PFSK-1 (cell line): ENCODE measurements around the gene HTR5A.

Experiments used
- FOXP2 ChIP-seq: optimal IDR thresholded peaks from 2 replicates; pipeline ENCODE3; 2011; ENCODE audit warnings: borderline replicate concordance, control low read depth, inconsistent platforms; ENCODE audit not compliant: insufficient read depth; ENCODE audit errors: extremely low read length, extremely low read depth
- POLR2AphosphoS5 ChIP-seq: IDR thresholded peaks from 2 replicates; pipeline ENCODE4 v1.6.1; 2012; ENCODE audit warnings: low read depth, mild to moderate bottlenecking, control low read depth, low read length, moderate library complexity
- SIN3A ChIP-seq: IDR thresholded peaks from 2 replicates; pipeline ENCODE4 v1.6.1; 2012; ENCODE audit warnings: mild to moderate bottlenecking, low read length, moderate library complexity, borderline replicate concordance; ENCODE audit not compliant: insufficient read depth
- TAF1 ChIP-seq: IDR thresholded peaks from 2 replicates; pipeline ENCODE4 v1.6.1; 2012; ENCODE audit warnings: low read length, control low read depth, borderline replicate concordance; ENCODE audit not compliant: insufficient read depth
- TF ChIP-seq, protein P1 (sequence below), 2 experiments: IDR thresholded peaks; 2 replicates each; pipeline versions ENCODE4 v1.6.1 to v1.8.0; 2011 to 2012; ENCODE audit warnings: low read depth in 2 of 2, low read length in 2 of 2, control low read depth in 1 of 2, inconsistent platforms in 1 of 2, mild to moderate bottlenecking in 1 of 2, moderate library complexity in 1 of 2; ENCODE audit not compliant: insufficient read depth in 1 of 2

The HTR5A gene

DNA sequence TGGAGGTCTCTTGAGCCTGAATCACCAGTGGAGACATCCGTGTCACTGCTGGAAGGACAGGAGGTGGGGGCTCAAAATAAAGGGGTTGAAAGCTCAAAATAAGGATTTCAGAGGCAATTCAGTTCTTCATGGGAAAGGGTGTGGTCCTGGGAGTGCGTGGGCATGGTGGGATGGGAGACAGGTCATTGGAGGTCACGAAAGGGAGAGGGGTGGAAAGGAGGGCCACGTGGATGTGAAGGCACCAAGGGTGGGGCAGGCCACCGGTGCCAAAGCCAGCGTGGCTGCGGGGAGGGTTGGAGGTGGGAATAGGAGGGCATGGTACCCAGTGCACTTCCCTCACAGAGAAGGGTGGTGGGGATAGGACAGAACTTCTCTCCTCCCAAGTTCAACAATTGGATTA is 59.7 kb downstream of the HTR5A start:
- no peak for TF ChIP-seq FOXP2
- TF ChIP-seq POLR2AphosphoS5, result no peak
- TF ChIP-seq SIN3A, result no peak
- TF ChIP-seq TAF1, result no peak
- TF ChIP-seq, protein P1, sequence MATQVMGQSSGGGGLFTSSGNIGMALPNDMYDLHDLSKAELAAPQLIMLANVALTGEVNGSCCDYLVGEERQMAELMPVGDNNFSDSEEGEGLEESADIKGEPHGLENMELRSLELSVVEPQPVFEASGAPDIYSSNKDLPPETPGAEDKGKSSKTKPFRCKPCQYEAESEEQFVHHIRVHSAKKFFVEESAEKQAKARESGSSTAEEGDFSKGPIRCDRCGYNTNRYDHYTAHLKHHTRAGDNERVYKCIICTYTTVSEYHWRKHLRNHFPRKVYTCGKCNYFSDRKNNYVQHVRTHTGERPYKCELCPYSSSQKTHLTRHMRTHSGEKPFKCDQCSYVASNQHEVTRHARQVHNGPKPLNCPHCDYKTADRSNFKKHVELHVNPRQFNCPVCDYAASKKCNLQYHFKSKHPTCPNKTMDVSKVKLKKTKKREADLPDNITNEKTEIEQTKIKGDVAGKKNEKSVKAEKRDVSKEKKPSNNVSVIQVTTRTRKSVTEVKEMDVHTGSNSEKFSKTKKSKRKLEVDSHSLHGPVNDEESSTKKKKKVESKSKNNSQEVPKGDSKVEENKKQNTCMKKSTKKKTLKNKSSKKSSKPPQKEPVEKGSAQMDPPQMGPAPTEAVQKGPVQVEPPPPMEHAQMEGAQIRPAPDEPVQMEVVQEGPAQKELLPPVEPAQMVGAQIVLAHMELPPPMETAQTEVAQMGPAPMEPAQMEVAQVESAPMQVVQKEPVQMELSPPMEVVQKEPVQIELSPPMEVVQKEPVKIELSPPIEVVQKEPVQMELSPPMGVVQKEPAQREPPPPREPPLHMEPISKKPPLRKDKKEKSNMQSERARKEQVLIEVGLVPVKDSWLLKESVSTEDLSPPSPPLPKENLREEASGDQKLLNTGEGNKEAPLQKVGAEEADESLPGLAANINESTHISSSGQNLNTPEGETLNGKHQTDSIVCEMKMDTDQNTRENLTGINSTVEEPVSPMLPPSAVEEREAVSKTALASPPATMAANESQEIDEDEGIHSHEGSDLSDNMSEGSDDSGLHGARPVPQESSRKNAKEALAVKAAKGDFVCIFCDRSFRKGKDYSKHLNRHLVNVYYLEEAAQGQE (IDR thresholded peaks at IDR 0.05; ENCODE audit: insufficient read depth in 1 of 2, low read depth in 2 of 2, low read length in 2 of 2), result no peak

GRCh38 chr7:155130493-155130892 is 60.4 kb downstream of the HTR5A start:
- TF ChIP-seq TAF1 (no peak), POLR2AphosphoS5 (no peak), SIN3A (no peak), FOXP2 (no peak)
- TF ChIP-seq, protein P1 (IDR thresholded peaks at IDR 0.05; ENCODE audit: insufficient read depth in 1 of 2, low read depth in 2 of 2, low read length in 2 of 2), result no peak

DNA sequence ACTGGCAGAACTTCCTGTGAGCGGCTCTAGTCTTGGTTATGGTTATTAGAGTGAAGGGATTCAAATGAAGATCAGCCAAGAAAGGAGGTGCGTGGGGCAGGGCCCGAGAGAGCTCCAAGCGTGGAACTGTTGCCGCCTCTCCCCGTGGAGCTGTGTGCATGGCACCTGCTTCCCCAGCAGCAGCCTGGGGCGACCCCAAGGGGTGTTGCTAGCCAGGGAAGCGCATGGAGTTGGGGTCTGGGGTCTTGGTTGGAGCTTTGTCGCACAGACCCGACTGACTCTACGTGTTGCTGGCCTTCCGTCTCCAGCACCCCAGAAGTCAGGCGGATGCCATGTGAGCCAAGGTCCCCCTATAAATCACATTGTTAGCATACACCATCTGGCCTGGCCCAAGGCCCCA is 61.0 kb downstream of the HTR5A start:
- TF ChIP-seq POLR2AphosphoS5 (no peak), TAF1 (no peak), SIN3A (no peak), FOXP2 (no peak)
- TF ChIP-seq, protein P1 (IDR thresholded peaks at IDR 0.05; ENCODE audit: insufficient read depth in 1 of 2, low read depth in 2 of 2, low read length in 2 of 2), result no peak

DNA sequence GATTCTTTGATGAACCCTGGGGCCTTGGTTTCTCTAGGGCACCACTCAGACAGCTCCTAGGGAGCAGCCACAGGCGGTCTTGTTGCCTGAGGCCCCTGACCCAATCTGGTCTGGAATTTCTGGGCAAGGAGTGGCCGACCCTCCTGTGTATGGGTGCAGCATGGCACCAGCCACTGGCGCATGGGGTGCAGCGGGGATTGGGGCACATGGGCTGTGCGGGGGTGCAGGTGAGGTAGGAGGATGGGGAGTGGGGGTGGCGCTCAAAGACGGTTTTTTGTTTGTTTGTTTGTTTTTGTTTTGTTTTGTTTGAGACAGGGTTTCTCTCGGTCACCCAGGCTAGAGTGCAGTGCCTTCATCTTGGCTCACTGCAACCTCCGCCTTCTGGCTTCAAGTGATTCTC is 62.3 kb downstream of the HTR5A start:
- TF ChIP-seq FOXP2, result no peak
- TF ChIP-seq SIN3A, result no peak
- TF ChIP-seq, protein P1 (IDR thresholded peaks at IDR 0.05; ENCODE audit: insufficient read depth in 1 of 2, low read depth in 2 of 2, low read length in 2 of 2), result no peak
- no peak for TF ChIP-seq POLR2AphosphoS5
- no peak for TF ChIP-seq TAF1

DNA sequence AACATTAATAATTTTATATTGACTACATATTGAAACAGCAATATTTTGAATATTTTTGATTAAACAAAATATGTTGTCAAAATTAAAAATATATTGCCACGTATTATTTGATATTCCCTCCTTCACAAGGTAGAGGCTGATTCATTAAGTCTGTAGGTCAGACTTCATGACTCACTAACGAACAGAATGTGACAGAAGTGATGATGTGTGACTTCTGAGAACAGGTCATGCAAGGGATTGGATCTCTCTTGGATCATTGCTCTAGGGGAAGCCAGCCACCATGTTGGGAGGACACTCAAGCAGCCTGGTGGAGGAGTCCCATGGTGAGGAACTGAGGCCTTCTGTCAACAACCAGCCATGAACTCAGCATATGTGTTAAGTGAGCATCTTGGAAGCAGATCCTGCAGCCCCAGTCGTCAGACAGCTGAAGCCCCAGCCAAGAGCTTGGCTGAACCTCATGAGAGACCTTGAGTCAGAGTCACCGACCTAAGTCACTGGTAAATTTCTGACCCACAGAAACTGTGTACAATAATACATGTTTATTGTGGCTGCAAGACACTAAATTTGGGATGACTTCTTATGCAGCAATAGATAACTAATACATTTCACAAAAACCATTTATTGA is 66.6 kb downstream of the HTR5A start:
- no peak for TF ChIP-seq TAF1
- TF ChIP-seq, protein P1 (IDR thresholded peaks at IDR 0.05; ENCODE audit: insufficient read depth in 1 of 2, low read depth in 2 of 2, low read length in 2 of 2), result no peak
- TF ChIP-seq POLR2AphosphoS5, result no peak
- TF ChIP-seq FOXP2, result no peak
- TF ChIP-seq SIN3A, result no peak
